CD4-positive, alpha-beta T cell treated with Interleukin-1 beta for 1 hour (primary cell): ENCODE results near the gene ASAP3.
"Not testable (repeated sequence)": the region's sequence is repeated elsewhere in the genome, so short reads cannot be mapped to it uniquely, and the experiment has no call there.

Experiments used
- DNase-seq, 2 donors: peaks; one replicate each; pipeline ENCODE4 v3.0.0-alpha.2; 2020 to 2022

Gene ASAP3

DNA sequence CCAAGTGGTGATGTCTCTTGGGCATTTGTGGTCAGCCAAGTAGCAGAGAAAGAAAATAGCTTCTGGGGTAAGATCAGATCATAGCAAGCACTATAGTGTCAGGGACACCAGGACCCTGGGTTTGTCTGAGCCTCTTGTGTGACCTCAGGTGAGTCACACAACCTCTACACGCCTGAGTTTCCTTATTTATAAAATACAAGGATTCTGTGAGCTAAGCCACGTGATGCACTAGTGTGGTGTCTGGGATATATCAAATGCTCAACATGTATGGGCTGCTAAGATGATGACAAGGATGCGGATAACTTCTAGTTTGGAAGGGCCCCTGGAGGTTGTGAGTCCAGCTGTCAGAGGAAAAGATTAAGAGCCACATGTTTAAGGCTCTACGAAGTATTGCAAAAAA is 89.8 kb downstream of the ASAP3 start:
- DNase-seq, result no peak

DNA sequence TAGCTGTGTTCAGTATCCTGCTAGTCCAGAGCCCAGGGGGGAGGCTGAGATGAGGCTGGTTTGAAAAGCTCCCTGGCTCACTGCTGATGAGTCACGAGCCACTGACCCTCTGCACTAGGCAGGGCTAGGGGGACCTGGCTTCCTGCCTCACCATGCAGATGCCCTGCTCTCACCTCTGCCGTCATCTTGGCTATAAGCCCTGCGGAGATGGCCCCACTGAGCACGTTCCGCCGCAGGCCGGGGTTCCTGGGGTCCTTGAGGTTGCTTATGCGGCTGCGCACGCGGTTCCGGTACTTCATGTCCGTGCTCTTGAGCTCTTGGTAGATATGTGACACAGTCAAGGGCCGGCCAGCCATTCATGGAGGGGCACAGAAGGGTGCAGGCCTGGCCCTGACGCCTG is 90.3 kb downstream of the ASAP3 start:
- DNase-seq, result no peak

DNA sequence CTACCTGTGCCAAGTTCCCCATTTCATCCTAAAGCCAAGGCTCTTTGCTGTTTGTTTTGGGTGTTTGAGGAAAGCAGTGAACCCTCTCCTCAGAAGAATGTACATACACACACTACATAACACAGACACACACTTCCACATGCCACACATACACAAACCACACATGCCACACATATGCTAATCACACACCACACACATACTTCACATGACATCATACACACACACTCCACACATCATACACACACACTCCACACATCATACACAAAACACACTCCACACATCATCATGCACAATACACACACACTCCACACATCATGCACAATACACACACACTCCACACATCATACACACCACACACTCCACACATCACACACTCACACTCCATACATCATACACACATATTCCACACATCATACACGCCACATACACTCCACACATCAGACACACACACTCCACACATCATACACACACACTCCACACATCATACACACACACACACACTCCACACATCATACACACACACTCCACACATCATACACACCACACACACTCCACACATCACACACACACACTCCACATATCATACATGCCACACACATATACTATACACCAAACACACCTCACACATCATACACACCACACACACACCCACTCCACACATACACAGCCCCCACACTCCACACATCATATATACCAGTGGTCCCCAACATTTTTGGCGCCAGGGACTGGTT is 91.7 kb downstream of the ASAP3 start:
- DNase-seq, result no peak

DNA sequence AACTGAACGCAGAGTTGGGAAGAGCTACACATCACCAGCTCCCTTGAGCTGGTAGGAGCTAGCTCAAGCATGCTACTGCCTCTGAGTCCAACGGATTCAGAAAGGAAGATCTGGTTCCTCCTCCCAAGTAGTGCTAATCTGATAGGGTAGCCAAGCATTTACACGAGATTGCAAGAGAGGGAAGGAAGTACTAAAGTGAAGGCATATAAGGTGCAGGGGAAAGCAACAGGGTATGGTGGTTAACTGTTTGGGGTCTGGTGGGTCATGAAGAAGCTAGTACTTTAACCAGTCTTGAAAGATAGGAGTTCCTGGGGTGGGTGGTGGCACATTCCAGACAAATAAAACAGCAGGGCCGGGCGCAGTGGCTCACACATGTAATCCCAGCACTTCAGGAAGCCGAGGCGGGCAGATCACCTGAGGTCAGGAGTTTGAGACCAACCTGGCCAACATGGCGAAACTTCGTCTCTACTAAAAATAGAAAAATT is 94.1 kb downstream of the ASAP3 start:
- no peak for DNase-seq

DNA sequence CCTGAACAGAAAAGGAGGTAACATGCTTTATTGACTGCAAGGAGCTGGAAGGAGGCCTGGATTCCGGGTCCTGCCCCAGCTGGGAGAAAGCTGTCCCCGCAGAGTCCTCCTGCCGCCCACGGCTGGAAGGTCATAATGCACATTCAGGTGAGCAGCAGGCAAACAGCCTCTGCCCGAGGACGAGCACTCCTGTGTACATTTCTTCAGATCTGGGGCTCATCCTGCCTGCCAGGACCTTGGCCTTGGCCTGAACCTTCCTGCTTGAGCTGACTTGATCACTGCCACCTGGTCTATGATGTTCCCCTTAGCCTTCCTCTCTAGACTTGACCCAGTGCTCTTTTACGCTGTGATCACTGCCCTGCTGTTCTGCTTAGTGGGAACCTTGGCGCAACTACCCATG is 96.5 kb downstream of the ASAP3 start:
- no peak for DNase-seq

DNA sequence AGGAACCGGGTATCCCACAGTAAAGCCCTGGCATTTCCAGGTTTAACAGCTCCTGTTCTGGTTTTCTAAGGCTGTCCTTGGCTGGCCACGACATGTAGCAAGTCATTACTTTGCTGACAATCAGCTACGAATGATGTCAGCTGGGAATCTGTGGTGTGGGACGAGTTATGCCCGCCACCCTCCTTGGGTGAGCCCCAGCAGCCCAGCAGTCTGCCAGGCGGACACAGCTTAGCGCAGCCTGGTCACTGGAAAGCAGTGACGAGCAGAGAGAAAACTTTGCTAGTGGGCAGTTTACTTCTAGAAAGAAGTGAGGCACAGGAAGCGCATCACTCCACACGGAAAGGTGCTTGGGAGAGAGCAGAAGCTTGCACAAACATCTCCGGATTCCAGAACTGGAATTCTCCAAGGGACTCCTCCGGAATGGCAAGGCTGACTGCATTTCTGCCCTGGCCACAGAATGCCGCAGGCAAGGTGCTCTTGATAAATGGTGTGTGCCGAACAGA is 98.8 kb downstream of the ASAP3 start:
- no peak for DNase-seq

DNA sequence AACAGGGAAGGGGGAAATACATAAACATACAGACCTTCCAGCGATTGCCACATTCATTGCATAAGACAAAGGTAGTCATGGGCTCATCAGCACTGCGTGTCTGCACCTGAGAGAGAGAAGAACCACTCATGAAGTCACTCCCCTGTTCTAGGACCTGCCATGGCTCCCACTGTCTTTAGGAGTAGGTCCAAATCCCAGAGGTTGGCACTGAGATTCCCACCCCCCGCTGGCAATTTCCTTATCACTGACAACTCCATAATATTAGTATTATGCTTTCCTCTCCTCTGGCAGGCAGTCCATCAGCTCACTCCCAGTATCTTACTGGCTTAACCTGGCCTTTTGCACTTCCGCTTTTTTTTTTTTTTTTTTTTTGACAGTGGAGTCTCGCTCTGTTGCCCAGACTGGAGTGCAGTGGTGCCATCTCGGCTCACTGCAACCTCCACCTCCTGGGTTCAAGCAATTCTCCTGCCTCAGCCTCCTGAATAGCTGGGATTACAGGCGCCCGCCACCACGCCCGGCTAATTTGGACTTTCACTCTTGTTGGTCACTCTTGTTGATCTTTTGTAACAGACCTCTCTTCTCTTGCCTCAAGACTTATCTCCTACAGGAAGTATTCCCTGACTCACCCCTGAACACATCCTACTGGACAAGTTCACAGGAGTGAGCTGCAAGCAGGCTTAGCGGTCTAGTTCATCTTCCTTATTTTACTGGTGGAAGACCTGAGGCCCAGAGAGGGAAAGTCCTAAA is 99.5 kb downstream of the ASAP3 start:
- no peak for DNase-seq

DNA sequence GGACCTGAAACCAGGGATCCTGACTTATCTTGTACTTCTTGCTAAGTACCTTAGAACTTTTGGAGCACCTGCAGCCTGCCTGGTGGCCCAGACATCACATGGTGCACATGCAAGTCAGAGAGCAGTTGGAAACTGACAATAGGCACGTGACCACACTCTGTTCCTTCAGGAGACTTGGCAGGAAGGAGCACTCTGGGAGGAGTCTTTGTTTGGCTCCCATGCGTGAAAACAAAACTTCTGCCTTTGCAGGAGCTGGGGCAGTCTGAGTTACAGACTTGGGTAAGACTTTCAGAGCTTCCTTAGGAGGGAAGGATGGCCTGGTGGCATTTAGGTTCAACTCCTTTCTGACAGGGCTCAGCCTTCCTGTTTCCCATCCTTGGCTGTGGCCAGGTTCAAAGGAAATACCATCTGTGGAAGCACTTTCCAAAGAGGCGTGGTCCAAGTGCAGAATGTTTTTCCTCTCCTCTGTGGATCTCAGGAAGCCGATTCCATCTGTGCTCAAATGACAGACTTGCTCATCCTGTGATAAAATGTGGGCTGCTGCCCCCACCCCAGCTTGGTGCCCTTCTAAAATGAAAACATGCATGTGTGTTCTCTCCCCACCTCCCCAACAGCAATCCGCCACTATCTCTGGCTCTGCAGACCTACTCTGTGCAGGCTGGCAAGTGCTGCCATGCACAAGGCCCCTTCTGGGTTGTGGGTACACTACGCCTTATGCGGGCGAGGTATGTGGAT is 100.2 kb downstream of the ASAP3 start:
- no peak for DNase-seq

DNA sequence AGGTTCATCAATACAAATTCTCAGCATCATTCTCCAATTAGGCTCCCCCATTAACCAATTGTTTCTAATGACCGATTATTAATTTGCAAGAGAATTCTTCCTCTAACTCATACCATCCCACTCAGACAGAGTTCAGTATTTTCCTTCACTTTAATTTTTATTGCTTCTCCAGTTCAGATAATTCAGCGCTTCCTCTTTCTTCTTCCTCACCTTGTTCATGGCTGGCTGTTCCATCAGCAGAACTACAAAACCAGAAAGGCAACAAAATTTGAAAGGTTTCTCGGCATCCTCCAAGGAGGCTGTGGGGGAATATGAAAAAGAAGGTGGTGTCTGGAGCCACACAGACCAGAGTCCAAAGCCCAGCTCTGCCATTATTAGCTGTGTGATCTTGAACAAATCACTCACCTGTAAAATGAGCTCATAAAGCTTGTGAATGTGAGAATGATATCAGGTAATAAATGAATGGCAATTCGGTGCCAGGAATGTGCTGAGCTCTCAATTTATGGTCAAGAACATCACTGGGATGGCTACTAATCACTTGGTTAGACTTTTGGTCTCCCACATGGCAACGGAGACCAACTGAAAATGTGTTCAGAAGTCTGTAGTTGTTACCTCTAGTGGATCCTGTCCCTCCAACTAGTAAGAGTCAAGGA is 102.6 kb downstream of the ASAP3 start:
- DNase-seq, result no peak

DNA sequence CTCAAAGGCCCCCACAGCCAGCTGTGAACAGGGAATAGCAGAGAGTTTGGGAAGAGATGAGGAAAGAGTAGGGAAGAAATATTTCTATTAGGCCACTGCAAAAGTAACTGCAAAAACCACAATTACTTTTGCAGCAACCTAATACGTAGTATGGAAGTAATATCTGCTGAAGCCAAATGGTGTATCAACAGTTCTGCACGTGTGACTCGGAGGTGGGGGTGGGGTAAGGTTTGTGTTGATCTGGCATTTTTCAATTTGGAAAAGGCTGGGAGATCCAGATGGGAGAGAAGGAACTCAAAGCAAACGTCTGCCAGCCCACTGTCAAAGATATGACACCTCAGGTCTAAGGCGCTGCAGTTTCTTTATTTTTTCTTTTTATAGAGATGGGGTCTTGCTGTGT is 103.3 kb downstream of the ASAP3 start:
- no peak for DNase-seq

DNA sequence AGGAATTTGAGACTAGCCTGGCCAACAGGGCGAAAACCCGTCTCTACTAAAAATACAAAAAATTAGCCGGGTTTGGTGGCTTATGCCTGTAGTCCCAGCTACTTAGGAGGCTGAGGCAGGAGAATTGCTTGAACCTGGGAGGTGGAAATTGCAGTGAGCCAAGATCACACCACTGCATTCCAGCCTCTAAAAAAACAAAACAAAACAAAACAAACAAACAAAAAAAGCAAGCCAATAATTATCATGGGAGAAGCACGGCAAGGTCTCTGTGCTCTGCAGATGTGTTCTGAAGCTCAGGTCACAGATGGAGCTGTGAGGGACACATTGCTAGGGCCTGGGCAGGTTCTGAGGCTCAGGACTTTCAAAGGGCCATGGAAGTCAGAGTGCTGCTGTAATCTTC is 103.7 kb downstream of the ASAP3 start:
- DNase-seq, result not testable (repeated sequence)
